Stimulated activated naive CD8-positive, alpha-beta T cell treated with anti-CD3 and anti-CD28 coated beads, Interleukin-15, Interleukin-2, amounts not matched to agents 100 U/mL and 50 U/mL, for 24 hours (primary cell): ENCODE results near the gene NOX5.
A peak's percentile ranks its signal among the peaks of the same experiment; 100 is the strongest.
"Not testable (repeated sequence)": the region's sequence is repeated elsewhere in the genome, so short reads cannot be mapped to it uniquely, and the experiment has no call there.

ENCODE experiments used
- ATAC-seq: fragments of 150-1000 bp; cut with Tn5 transposase; one replicate; pipeline ENCODE4 v1.10.0; 2021
- DNase-seq: peaks from one replicate; pipeline ENCODE4 v3.0.0; 2021

Gene NOX5

GRCh38 chr15:69014454-69014853 lies at the start of gene NOX5:
Gene NOX5 (plus strand): TSS chr15:69014695. CDS start chr15:69014736, 41 bp downstream.
- no peak for ATAC-seq
- no peak for DNase-seq

GRCh38 chr15:68966996-68967395 lies 47.5 kb upstream of the NOX5 start:
- no peak for DNase-seq
- ATAC-seq: no peak

DNA sequence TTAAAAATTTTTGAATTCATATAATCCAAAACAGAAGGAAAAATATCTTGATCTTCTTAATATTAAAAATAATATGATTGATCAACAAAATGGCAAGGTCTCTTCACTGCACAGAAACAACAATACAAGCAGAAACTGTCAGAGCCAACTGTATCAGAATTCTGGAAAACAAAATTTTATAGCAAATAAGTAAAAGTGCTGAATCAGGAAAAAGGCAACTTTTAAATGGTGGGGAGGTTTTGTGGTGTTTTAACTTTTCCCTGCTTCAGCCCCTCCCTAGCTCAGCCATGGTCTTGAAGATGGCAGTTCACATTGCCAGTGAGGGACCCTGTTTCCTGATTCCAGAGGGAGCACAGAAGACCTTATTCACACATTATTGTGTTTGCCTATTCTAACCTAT lies 46.5 kb upstream of the NOX5 start:
- ATAC-seq (no peak), DNase-seq (no peak)

DNA sequence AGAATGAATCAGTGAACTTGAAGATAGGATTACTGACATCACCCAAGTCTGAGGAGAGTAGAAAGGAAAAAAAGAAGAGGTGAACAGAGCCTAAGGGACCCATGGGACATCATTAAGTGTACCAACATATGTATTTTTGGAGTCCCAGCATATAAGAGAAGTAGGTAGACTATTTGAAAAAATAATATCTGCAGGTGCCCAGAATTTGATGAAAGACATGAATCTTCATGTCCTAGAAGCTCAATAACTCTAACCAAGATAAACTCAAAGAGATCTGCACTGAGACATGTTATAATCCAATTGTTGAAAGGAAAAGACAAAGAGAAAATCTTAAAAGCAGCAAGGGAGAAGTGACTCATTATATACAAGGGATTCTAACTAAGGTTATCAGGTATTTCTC lies 45.2 kb upstream of the NOX5 start:
- DNase-seq: no peak
- no peak for ATAC-seq

GRCh38 chr15:68972201-68973065 lies 42.1 kb upstream of the NOX5 start:
- ATAC-seq (no peak), DNase-seq (no peak)

DNA sequence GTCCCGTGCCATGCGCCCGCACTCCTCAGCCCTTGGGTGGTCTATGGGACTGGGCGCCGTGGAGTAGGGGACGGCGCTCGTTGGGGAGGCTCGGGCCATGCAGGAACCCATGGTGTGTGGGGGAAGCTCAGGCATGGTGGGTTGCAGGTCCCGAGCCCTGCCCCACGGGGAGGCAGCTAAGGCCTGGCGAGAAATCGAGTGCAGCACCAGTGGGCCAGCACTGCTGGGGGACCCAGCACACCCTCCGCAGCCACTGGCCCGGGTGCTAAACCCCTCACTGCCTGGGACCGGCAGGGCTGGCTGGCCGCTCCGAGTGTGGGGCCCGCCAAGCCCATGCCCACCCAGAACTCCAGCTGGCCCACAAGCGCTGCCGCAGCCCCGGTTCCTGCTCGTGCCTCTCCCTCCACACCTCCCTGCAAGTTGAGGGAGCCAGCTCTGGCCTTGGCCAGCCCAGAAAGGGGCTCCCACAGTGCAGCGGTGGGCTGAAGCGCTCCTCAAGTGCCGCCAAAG lies 38.8 kb upstream of the NOX5 start:
- ATAC-seq, DNase-seq: not testable (repeated sequence)

- not testable (repeated sequence) for ATAC-seq, DNase-seq
Observed at GRCh38 chr15:68977426-68977825, 37.1 kb upstream of the NOX5 start.

- ATAC-seq (no peak), DNase-seq (no peak)
Observed at GRCh38 chr15:68979006-68979405, 35.5 kb upstream of the NOX5 start.

- no peak for DNase-seq
Observed at GRCh38 chr15:68979816-68980215, 34.7 kb upstream of the NOX5 start.

GRCh38 chr15:68980786-68981185 lies 33.7 kb upstream of the NOX5 start:
- DNase-seq (no peak), ATAC-seq (no peak)

More at GRCh38 chr15:68979816-68980215, 34.7 kb upstream of the NOX5 start:
- ATAC-seq: no peak

DNA sequence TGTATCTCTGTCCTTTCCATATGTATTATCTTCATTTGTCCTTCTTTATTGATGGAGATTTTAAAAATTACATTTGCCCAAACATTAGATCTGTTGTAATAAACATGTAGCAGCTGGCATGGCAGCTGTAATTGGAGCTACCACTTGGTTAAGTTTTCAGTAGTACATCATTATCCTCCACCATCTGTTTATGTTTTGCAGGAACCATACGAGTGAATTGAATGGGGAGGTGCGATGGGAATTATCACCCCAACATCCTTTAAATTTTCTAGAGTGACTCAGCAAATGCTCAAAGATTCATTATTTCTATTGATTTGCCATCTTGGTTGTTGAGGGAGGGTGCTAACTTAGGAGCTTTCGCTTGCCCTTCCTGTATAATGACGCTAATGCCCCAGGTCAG lies 32.6 kb upstream of the NOX5 start:
- DNase-seq: no peak
- ATAC-seq: no peak

DNA sequence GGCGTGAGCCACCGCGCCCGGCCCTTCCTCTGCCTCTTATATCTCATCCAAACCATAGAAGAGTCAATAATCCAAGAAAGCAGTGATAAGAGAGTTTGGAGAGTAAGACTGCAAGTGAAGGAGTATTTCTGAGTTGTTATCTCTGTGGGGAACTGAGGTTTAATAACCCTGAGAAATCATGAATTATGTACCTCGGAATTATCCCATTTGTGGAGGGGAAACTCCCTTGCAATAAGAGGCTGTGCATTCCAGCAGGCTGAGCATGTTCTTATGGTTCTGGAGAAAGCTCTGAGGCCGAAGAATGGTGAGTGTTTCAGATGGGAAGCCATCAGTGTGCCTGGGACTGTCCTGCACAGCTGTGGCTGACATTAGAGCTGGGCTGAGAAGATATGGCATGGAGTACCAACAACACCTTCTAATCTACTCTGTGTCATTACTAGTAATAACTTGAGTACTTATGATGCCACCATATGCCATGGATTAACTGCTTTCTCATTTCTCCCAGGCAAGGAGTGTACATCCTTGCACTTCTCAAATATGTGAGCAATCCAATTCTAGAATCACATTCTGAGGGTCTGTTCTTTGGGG lies 31.4 kb upstream of the NOX5 start:
- ATAC-seq (no peak), DNase-seq (no peak)

GRCh38 chr15:68983961-68984481 lies 30.5 kb upstream of the NOX5 start:
- ATAC-seq (no peak), DNase-seq (no peak)

DNA sequence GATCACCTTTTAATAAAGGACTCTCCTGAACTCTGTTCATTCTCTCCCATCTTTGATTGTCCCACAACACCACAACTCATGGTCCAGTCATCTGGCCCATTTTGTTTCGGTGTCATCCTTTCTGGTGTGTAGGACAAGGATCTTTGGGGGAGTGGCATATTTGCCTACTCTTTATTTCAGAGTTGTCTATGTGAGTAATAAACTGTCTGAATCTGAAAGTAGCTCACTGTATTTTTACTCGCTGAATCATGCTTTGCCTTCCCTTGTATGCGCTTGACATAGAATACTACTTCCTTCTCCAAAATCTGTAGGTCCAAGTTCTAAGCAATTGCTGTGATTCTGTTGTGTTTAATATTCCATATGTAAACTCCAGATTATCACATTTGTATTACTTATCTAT lies 29.9 kb upstream of the NOX5 start:
- no peak for ATAC-seq
- no peak for DNase-seq

DNA sequence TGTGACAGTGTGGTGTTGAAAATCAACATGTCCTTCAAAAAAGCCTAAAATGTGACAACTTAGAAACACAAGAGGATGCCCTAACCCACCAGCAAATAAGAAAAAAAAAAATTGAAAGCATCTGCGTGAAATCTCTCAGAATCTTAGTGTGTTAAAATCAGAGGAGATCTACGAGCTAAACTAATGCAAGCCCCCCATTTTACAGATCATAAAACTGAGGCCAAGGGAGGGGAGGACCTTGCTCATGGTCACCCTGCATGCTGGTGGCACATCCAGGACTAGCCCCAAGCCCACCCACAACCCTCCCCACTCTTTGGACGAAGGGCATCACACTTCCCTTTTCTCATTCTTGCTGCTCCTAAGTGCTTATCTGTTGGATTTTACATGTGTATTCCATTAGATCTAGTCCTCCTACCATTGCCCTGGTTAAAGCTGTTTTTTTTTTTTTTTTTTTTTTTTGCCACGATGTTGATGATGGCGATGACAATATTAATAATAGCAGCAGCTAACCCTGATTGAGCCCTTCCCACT lies 29.1 kb upstream of the NOX5 start:
- no peak for DNase-seq

DNA sequence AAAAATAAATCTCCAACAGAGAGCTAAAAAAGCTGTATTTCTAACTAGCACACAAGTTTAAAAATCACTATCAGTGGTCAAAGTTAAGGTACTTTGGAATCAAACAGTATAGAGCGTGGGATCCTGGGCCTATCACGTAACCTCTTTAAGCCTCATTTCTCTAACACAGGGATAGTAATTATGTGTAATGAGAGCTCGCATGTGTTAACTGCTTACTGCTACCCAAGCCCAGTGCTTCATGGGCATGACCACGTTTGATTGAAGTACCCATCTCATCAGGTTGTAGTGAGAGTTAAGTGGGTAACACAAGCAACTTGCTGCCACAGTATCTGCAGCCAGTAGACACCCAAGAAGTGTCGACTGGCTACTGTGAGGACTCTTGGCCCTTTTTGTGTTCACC lies 28.2 kb upstream of the NOX5 start:
- DNase-seq (no peak), ATAC-seq (no peak)

More for the DNA sequence above, 29.1 kb upstream of the NOX5 start:
- ATAC-seq: no peak

DNA sequence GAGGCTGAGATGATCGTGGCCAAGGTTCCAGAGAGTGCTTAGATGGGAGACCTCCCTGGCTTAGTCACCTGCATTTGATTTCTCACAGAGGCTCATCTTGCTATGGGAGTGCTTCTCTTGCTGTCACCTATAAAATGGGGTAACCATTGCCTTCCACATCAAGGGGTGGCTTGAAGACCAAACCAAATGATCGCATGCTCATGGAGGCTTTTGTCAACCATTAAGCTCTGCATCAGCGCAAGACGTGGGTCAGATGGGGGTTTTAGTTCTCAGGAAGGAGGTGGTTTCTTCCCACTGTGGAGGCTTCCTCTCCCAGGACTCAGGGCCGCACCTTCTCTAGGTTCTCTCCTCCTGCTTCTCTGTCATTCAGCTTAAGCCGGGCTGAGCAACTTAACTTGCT lies 27.4 kb upstream of the NOX5 start:
- DNase-seq (no peak), ATAC-seq (no peak)

GRCh38 chr15:68987676-68988075 lies 26.8 kb upstream of the NOX5 start:
- ATAC-seq: no peak
- no peak for DNase-seq

- ATAC-seq (no peak), DNase-seq (no peak)
Observed at GRCh38 chr15:68989541-68990230, 24.8 kb upstream of the NOX5 start.

DNA sequence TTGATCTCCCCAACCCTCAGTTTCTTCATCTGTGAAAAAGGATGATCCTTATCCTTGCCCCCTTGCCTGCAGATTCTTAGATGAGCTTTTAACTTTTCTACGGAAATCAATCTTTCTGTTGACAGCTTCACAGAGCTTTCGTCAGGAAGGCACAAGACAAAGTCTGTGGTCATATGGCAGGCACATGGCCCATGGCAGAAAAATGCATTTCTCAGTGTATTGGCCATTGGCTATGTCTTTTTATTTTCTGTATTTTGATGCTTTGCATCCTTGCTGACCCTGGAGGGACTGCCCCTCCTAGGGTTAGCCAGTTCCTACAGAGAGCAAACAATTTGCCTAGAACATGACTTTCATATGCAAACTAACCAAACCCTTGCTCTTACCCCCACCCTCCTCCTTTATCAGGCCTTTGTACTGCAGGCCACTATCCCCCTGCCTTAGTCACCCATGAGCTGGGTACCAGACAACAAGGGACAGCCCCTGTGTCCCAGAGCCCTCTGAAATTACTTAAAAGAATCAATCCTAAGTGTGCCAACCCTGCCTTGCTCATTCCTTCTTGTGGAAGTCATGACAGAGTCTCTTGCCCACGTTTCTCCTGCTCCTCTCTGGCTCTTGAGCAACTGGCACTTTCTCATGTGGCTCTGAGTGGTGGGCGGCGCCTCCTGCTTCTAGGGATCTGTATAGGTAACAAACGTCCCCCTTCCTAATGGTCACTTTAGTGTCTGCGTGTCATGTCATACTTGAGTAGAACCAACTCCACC lies 24.1 kb upstream of the NOX5 start:
- DNase-seq (no peak), ATAC-seq (peak; percentile 32)

GRCh38 chr15:68990992-68991500 lies 23.4 kb upstream of the NOX5 start:
- ATAC-seq: no peak
- no peak for DNase-seq
